ENCODE results near the gene C19orf81.

DNA sequence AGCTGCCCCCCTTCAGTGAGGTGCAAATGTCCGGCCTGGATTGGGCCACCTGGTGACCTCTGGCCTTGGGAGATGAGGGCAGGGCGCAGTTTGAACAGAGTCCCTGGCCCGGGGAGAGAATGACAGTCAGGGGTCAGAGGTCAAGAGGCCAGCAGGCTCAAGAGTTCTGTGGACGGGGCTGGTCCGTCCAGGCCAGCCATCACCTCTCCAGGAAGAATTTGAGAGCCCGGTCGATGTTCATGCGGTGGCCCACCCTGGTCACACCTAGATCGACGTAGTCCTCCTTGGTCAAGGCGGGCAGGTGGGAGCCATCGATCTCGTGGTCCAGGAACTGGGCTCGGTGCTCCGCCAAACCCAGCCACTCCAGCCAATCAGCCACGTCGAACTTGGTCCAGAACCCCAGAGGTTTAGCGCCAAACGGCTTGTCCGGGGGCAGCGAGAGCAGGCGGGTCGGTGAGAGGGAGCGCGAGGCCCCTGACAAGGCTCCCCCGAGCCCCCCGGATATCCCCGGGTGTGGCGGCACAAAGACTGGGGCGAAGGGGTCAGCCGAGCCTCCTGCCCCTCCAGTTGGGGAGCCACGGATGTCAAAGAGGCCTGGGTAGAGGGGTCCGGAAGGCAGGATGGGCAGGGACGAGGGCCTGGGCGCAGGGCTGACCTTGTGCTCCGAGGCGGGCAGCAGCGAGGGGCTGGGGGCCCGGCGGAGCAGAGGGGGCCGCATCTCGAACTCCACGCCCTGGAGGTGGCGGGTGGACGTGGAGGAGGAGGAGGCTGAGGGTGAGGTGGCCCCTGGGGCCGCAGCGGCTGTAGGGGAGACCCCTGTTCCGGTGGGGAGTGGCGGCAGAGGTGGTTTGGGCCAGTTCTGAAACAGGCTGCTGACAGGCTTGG, 12.8 kb downstream of the C19orf81 start:
- TF ChIP-seq, protein P1, sequence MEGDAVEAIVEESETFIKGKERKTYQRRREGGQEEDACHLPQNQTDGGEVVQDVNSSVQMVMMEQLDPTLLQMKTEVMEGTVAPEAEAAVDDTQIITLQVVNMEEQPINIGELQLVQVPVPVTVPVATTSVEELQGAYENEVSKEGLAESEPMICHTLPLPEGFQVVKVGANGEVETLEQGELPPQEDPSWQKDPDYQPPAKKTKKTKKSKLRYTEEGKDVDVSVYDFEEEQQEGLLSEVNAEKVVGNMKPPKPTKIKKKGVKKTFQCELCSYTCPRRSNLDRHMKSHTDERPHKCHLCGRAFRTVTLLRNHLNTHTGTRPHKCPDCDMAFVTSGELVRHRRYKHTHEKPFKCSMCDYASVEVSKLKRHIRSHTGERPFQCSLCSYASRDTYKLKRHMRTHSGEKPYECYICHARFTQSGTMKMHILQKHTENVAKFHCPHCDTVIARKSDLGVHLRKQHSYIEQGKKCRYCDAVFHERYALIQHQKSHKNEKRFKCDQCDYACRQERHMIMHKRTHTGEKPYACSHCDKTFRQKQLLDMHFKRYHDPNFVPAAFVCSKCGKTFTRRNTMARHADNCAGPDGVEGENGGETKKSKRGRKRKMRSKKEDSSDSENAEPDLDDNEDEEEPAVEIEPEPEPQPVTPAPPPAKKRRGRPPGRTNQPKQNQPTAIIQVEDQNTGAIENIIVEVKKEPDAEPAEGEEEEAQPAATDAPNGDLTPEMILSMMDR (IDR thresholded peaks at IDR 0.05), result no peak
- no peak for TF ChIP-seq POLR2A (IDR thresholded peaks at IDR 0.05)
- TF ChIP-seq POLR2AphosphoS5 (IDR thresholded peaks at IDR 0.05), result no peak
- no peak for TF ChIP-seq EP300 (IDR thresholded peaks at IDR 0.05)

All from sigmoid colon (tissue), 4 donors.